ENCODE data around the gene ZDHHC5. TPM values are rescaled to one million over a fixed set of nuclear protein-coding genes. Genes with fewer than 3 reads are reported as not detected.
A peak's percentile ranks its signal among the peaks of the same experiment; 100 is the strongest.

Gene ZDHHC5
- total RNA-seq, 1 experiment from 2014 or later, result 80.6 TPM

DNA sequence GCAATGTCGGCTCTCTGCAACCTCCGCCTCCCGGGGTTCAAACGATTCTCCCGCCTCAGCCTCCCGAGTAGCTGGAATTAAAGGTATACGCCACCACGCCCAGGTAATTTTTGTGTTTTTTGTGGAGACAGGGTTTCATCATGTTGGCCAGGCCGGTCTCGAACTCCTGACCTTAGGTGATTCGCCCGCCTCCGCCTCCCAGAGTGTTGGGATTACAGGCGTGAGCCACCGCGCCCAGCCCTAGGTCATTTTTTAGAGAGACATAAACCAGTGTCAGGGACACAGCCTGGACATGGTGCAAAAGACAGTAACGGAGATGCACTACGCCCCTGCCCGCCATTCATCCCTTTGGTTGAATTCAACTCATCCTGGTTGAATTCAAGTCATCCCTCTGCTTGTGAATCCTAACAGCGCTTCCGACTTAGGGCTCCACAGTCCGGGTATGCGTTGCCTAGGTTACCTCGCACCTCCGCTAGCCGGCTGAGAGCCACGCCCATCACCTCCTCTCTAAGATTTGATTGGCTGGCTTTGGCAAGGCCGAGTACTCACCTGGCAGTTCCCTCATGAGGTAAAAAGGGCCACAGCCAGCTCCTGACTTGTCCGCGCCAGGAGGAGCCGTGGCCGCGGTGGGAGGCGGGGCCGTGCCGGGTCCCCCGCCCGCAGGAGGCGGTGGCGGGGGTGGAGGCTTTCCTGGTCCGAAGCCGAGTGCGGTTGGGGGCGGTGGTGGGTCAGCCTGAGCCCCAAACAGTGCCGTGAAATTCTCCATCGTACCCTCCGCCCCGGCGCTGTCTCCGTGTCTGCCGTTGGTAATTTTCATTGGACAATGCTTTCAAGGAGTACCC lies 43.7 kb downstream of the ZDHHC5 start, which contains the start of gene MED19:
Gene MED19 (minus strand): TSS at position 802 of the 842 bp plus-strand sequence. CDS start 36 bp downstream, at position 766.
- ATAC-seq, result peak; percentile 76
- POLR2A ChIA-PET, result interaction anchor here (0.5 to 0.6 kb wide), 3 partner anchors 18 to 146 kb away, joined by 3 read pairs; no protein-coding TSS in a partner anchor

More for the DNA sequence above, 43.7 kb downstream of the ZDHHC5 start, which contains the start of gene MED19:
- CTCF ChIA-PET, result interaction anchor here (0.6 kb wide), 1 partner anchor 14 kb away, joined by 3 read pairs; no protein-coding TSS in a partner anchor
- Histone ChIP-seq H3K4me1 (ENCODE audit: control insufficient read depth, insufficient read depth, low read length) (peaks cover 17% of the 10 kb centered on the region; the same call in 1 of the 2 replicates), H3K27ac (ENCODE audit: low read length) (peak within 1 kb of the TSS; percentile 95), H3K9me3 (ENCODE audit: control insufficient read depth, insufficient read depth, low read depth, low read length) (no peaks in the 10 kb centered on the region), H3K36me3 (ENCODE audit: control insufficient read depth, insufficient read depth, low read length) (peaks cover 7% of the 10 kb centered on the region), H3K27me3 (ENCODE audit: control insufficient read depth, insufficient read depth, low read length) (no peaks in the 10 kb centered on the region), H3K4me3 (ENCODE audit: low read depth in 2 of 2, low read length in 2 of 2) (peak within 1 kb of the TSS; percentile 98)
- in situ Hi-C loops (cut with HindIII; ENCODE audit: low pct_unique_long_range_greater_than_20kb, low sequenced_read_pairs) (no loop called here), intact Hi-C loops (cut with micrococcal nuclease; ENCODE audit: unreplicated experiment) (no loop called here)
- BruUV-seq (replicated peaks), result TSS peak; percentile 84
- no peak for TF ChIP-seq REST (IDR thresholded peaks at IDR 0.05; ENCODE audit: insufficient read depth in 1 of 2, low read depth in 2 of 2, low read length in 1 of 2)
- peak; percentile 21; the same call in 1 of the 2 replicates for TF ChIP-seq POLR2AphosphoS5 (IDR thresholded peaks at IDR 0.05; ENCODE audit: low read depth, low read length)
- TF ChIP-seq, protein P1, sequence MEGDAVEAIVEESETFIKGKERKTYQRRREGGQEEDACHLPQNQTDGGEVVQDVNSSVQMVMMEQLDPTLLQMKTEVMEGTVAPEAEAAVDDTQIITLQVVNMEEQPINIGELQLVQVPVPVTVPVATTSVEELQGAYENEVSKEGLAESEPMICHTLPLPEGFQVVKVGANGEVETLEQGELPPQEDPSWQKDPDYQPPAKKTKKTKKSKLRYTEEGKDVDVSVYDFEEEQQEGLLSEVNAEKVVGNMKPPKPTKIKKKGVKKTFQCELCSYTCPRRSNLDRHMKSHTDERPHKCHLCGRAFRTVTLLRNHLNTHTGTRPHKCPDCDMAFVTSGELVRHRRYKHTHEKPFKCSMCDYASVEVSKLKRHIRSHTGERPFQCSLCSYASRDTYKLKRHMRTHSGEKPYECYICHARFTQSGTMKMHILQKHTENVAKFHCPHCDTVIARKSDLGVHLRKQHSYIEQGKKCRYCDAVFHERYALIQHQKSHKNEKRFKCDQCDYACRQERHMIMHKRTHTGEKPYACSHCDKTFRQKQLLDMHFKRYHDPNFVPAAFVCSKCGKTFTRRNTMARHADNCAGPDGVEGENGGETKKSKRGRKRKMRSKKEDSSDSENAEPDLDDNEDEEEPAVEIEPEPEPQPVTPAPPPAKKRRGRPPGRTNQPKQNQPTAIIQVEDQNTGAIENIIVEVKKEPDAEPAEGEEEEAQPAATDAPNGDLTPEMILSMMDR (IDR thresholded peaks at IDR 0.05), result no peak
- TF ChIP-seq TCF7L2 (IDR thresholded peaks at IDR 0.05; ENCODE audit: low read depth, low read length), result no peak
- 0 out of 2 replicates have a peak, but pooled peaks have one; percentile 72 for TF ChIP-seq SIN3A (IDR thresholded peaks at IDR 0.05; ENCODE audit: borderline replicate concordance, insufficient read depth, low read depth, low read length)
- peak; percentile 8 for DNase-seq (ENCODE audit: low read depth, low spot score)
